Activated naive CD8-positive, alpha-beta T cell (primary cell): Measurements from ENCODE around the gene PMFBP1.

ENCODE experiments used
- H3K27ac Mint-ChIP-seq: one replicate; pipeline ENCODE4 v1.8.0; 2021; ENCODE audit warnings: mixed read lengths
- H3K27me3 Mint-ChIP-seq: one replicate; pipeline ENCODE4 v1.8.0; 2021; ENCODE audit warnings: mixed read lengths
- H3K36me3 Mint-ChIP-seq: one replicate; pipeline ENCODE4 v1.8.0; 2021; ENCODE audit warnings: mixed read lengths
- H3K4me1 Mint-ChIP-seq: one replicate; pipeline ENCODE4 v1.8.0; 2021; ENCODE audit warnings: low read depth, mixed read lengths
- H3K4me3 Mint-ChIP-seq: one replicate; pipeline ENCODE4 v1.8.0; 2021; ENCODE audit warnings: mild to moderate bottlenecking, mixed read lengths
- H3K9me3 Mint-ChIP-seq: one replicate; pipeline ENCODE4 v1.8.0; 2021; ENCODE audit warnings: low read depth, mixed read lengths

The PMFBP1 gene

GRCh38 chr16:72198021-72198711 is 26.2 kb upstream of the PMFBP1 start:
- H3K27me3 Mint-ChIP-seq: no peaks in the 10 kb centered on the region
- no peak overlapping the region for H3K4me3 Mint-ChIP-seq
- H3K4me1 Mint-ChIP-seq: peaks cover under 1% of the 10 kb centered on the region
- peaks cover 2% of the 10 kb centered on the region for H3K36me3 Mint-ChIP-seq
- no peak overlapping the region for H3K27ac Mint-ChIP-seq
- no peaks in the 10 kb centered on the region for H3K9me3 Mint-ChIP-seq

- Mint-ChIP-seq H3K9me3 (no peaks in the 10 kb centered on the region), H3K4me1 (no peaks in the 10 kb centered on the region), H3K27ac (no peak overlapping the region), H3K27me3 (no peaks in the 10 kb centered on the region), H3K4me3 (no peak overlapping the region), H3K36me3 (peaks cover 2% of the 10 kb centered on the region)
These were observed 25.6 kb upstream of the PMFBP1 start for GRCh38 chr16:72197545-72197944.

GRCh38 chr16:72195609-72196008 is 23.7 kb upstream of the PMFBP1 start:
- Mint-ChIP-seq H3K4me1 (no peaks in the 10 kb centered on the region), H3K4me3 (no peak overlapping the region), H3K36me3 (peaks cover 2% of the 10 kb centered on the region), H3K27me3 (no peaks in the 10 kb centered on the region), H3K27ac (no peak overlapping the region), H3K9me3 (no peaks in the 10 kb centered on the region)

GRCh38 chr16:72191551-72191950 is 19.6 kb upstream of the PMFBP1 start:
- Mint-ChIP-seq H3K4me3 (no peak overlapping the region), H3K36me3 (no peaks in the 10 kb centered on the region), H3K27ac (no peak overlapping the region), H3K4me1 (no peaks in the 10 kb centered on the region), H3K27me3 (no peaks in the 10 kb centered on the region), H3K9me3 (no peaks in the 10 kb centered on the region)

GRCh38 chr16:72189865-72190371 is 18.0 kb upstream of the PMFBP1 start:
- H3K27ac Mint-ChIP-seq: no peak overlapping the region
- no peaks in the 10 kb centered on the region for H3K9me3 Mint-ChIP-seq
- H3K4me3 Mint-ChIP-seq: no peak overlapping the region
- H3K4me1 Mint-ChIP-seq: no peaks in the 10 kb centered on the region
- H3K27me3 Mint-ChIP-seq: no peaks in the 10 kb centered on the region
- no peaks in the 10 kb centered on the region for H3K36me3 Mint-ChIP-seq

DNA sequence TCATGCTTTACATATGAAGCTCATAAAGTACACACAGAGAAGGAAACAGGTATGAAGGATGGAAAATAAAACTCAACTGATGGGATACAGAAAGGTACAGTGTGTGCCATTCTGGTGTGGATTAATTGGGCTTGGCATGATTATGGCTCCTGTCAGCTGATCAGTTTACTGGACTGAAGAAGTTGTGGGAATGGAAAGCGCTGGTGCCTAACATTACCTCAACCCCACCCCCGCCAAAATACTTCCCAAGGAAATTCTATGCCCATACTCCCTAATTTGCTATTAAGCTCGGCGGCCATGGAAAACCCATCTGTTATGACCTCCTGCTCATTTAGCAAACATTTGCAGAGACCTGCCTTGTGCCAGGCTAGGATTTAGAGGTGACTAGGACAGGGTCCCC is 16.6 kb upstream of the PMFBP1 start:
- H3K4me3 Mint-ChIP-seq: no peak overlapping the region
- H3K36me3 Mint-ChIP-seq: no peaks in the 10 kb centered on the region
- no peak overlapping the region for H3K27ac Mint-ChIP-seq
- no peaks in the 10 kb centered on the region for H3K9me3 Mint-ChIP-seq
- H3K27me3 Mint-ChIP-seq: no peaks in the 10 kb centered on the region
- H3K4me1 Mint-ChIP-seq: no peaks in the 10 kb centered on the region

- H3K27ac Mint-ChIP-seq: no peak overlapping the region
- H3K27me3 Mint-ChIP-seq: no peaks in the 10 kb centered on the region
- H3K9me3 Mint-ChIP-seq: no peaks in the 10 kb centered on the region
- no peak overlapping the region for H3K4me3 Mint-ChIP-seq
- no peaks in the 10 kb centered on the region for H3K4me1 Mint-ChIP-seq
- no peaks in the 10 kb centered on the region for H3K36me3 Mint-ChIP-seq
These were observed 15.6 kb upstream of the PMFBP1 start for GRCh38 chr16:72187551-72187950.

GRCh38 chr16:72182976-72183375 is 11.0 kb upstream of the PMFBP1 start:
- H3K9me3 Mint-ChIP-seq: no peaks in the 10 kb centered on the region
- H3K36me3 Mint-ChIP-seq: no peaks in the 10 kb centered on the region
- H3K27ac Mint-ChIP-seq: no peak overlapping the region
- H3K4me3 Mint-ChIP-seq: no peak overlapping the region
- H3K27me3 Mint-ChIP-seq: no peaks in the 10 kb centered on the region
- no peaks in the 10 kb centered on the region for H3K4me1 Mint-ChIP-seq

DNA sequence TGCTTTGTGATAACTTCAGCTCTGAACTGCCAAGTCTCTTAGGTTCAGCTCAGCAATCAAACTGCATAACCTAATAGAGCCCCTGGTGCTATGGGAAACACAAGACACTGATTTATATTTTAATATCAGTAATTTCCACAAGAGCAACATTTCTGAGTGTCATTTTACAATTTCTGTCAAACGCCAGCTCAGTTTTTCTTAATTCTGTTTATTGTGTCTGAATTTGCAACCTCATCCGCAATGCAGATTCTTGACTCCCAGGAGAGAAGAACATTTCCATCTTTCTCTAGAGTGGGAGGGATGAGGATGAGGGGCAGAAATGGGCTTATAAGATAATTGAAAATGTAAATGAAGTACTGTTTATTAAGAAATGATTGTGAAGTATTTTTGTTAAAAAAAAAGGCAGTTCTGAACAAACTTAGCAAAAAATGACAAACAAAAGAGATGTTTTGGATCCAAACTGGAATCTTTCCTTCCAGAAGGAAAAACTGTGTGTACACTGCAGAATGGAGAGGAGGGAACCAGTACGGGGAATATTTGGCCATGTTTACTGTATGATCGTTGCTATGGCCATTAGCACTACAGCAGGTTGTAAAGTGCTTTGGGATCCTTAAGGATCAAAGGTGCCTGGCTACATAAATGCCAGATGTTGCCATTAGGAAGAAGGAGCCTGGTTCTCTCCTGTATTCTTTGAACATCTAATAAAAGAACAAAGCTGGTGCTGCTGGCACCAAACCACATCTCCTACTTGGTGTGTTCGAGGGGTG is 7.4 kb upstream of the PMFBP1 start:
- no peak overlapping the region for H3K4me3 Mint-ChIP-seq
- peaks cover 3% of the 10 kb centered on the region for H3K36me3 Mint-ChIP-seq
- no peaks in the 10 kb centered on the region for H3K27me3 Mint-ChIP-seq
- H3K4me1 Mint-ChIP-seq: no peaks in the 10 kb centered on the region
- no peaks in the 10 kb centered on the region for H3K9me3 Mint-ChIP-seq
- no peak overlapping the region for H3K27ac Mint-ChIP-seq

DNA sequence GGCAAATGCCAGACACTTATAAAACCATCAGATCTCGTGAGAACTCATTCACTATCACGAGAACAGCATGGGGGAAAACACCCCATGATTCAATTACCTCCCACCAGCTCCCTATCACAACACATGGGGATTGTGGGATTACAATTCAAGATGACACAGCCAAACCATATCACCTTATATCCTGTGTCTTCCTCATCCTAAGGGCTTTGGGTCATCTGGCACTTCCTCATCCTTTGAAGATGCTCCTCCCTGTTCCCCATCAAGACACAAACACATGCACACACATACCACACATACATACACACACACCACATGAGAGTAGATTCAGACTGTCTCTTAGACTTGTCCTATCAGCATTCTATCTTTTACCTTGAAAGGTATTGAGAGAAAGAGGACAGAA is 2.8 kb upstream of the PMFBP1 start:
- Mint-ChIP-seq H3K36me3 (peaks cover 3% of the 10 kb centered on the region), H3K4me1 (no peaks in the 10 kb centered on the region), H3K4me3 (no peak overlapping the region), H3K9me3 (no peaks in the 10 kb centered on the region), H3K27ac (no peak overlapping the region), H3K27me3 (no peaks in the 10 kb centered on the region)

DNA sequence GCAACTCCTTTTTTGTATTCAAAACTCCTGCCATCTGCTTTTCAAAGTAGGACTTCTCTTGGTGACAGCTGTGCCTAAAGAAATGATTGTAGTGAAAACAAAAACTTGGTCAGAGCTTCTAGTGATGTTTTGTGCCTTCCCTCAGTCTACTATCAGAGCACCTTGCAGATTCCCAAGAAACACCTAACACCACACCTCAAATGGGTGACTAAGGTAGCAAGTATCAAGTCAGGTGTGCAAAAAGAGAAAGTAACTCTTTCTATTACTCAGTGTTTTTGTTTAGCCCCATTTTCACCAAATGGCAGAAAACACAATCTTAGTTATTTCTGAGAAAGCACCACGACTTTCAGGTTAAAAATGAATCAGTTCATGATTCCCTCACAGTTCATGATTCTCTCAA is 2.0 kb upstream of the PMFBP1 start:
- no peaks in the 10 kb centered on the region for H3K27me3 Mint-ChIP-seq
- no peaks in the 10 kb centered on the region for H3K4me1 Mint-ChIP-seq
- no peak overlapping the region for H3K27ac Mint-ChIP-seq

DNA sequence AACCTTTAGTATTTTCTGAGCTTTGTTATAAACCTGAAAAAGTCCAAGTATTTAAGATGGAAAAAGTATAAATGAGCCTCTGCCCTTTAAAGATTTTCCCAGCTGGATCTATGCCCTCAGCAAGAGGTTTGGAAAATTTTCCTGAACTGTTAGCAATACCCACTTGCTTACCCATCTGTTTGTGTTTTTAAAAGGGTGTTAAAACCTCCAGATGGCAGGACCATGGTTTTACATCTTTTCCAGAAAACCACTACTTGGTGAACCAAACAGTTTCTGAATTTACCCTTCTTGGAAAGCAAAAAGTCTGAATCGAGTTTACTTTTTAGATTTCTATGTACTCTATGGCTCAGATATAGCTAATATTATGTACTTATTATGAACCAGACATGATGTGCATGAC is 719 bp downstream of the PMFBP1 start:
- Mint-ChIP-seq H3K27me3 (no peaks in the 10 kb centered on the region), H3K4me1 (no peaks in the 10 kb centered on the region), H3K9me3 (no peaks in the 10 kb centered on the region), H3K36me3 (no peaks in the 10 kb centered on the region), H3K27ac (no peak overlapping the region), H3K4me3 (no peak overlapping the region)

More for the DNA sequence above, 2.0 kb upstream of the PMFBP1 start:
- Mint-ChIP-seq H3K36me3 (peaks cover 3% of the 10 kb centered on the region), H3K4me3 (no peak overlapping the region), H3K9me3 (no peaks in the 10 kb centered on the region)

- H3K9me3 Mint-ChIP-seq: no peaks in the 10 kb centered on the region
- no peaks in the 10 kb centered on the region for H3K36me3 Mint-ChIP-seq
- no peaks in the 10 kb centered on the region for H3K27me3 Mint-ChIP-seq
- H3K27ac Mint-ChIP-seq: no peak overlapping the region
- H3K4me3 Mint-ChIP-seq: no peak overlapping the region
- no peaks in the 10 kb centered on the region for H3K4me1 Mint-ChIP-seq
These were observed 2.2 kb downstream of the PMFBP1 start for GRCh38 chr16:72169708-72170107.

- H3K36me3 Mint-ChIP-seq: peaks cover 5% of the 10 kb centered on the region
- H3K27me3 Mint-ChIP-seq: no peaks in the 10 kb centered on the region
- H3K27ac Mint-ChIP-seq: no peak overlapping the region
These were observed 3.6 kb downstream of the PMFBP1 start for GRCh38 chr16:72168365-72168764.

GRCh38 chr16:72166954-72167561 is 4.9 kb downstream of the PMFBP1 start:
- no peaks in the 10 kb centered on the region for H3K9me3 Mint-ChIP-seq
- H3K36me3 Mint-ChIP-seq: peaks cover 5% of the 10 kb centered on the region
- no peaks in the 10 kb centered on the region for H3K4me1 Mint-ChIP-seq
- no peak overlapping the region for H3K4me3 Mint-ChIP-seq
- no peaks in the 10 kb centered on the region for H3K27me3 Mint-ChIP-seq
- no peak overlapping the region for H3K27ac Mint-ChIP-seq

More at GRCh38 chr16:72168365-72168764, 3.6 kb downstream of the PMFBP1 start:
- Mint-ChIP-seq H3K4me1 (no peaks in the 10 kb centered on the region), H3K9me3 (no peaks in the 10 kb centered on the region), H3K4me3 (no peak overlapping the region)
